ENCODE measurements around the gene HSCB.

GRCh38 chr22:28791841-28792490, 50.1 kb downstream of the HSCB start:
- TF ChIP-seq CTCF (IDR thresholded peaks at IDR 0.05) (no peak), REST (IDR thresholded peaks at IDR 0.05; ENCODE audit: insufficient read depth in 1 of 2, low read depth in 2 of 2, low read length in 1 of 2) (no peak), POLR2AphosphoS5 (IDR thresholded peaks at IDR 0.05; ENCODE audit: low read depth, low read length) (no peak), TCF7L2 (IDR thresholded peaks at IDR 0.05; ENCODE audit: low read depth, low read length) (no peak)

Measured in Panc1 (cell line).